Lower lobe of right lung (tissue), 2 donors: ENCODE results near the gene TNS2. TPM values are rescaled to one million over a fixed set of nuclear protein-coding genes. Genes with fewer than 3 reads are reported as not detected.
"Not testable (repeated sequence)": the region's sequence is repeated elsewhere in the genome, so short reads cannot be mapped to it uniquely, and the experiment has no call there.

ENCODE experiments used
- ATAC-seq, 2 donors: fragments of 200-7000 bp; cut with Tn5 transposase; one replicate each; pipeline ENCODE4 v1.9.1; 2020 to 2022; ENCODE audit warnings: mild to moderate bottlenecking in 2 of 2, moderate library complexity in 2 of 2
- DNase-seq: peaks from one replicate; pipeline ENCODE4 v3.0.0-alpha.2; 2020
- H3K27ac ChIP-seq: fragments of 200-600 bp; one replicate; pipeline ENCODE4 v1.8.0; 2022
- H3K27me3 ChIP-seq: fragments of 200-600 bp; one replicate; pipeline ENCODE4 v1.8.0; 2022; ENCODE audit warnings: low read depth
- H3K36me3 ChIP-seq: fragments of 200-600 bp; one replicate; pipeline ENCODE4 v1.8.0; 2022; ENCODE audit warnings: mild to moderate bottlenecking
- H3K4me1 ChIP-seq: fragments of 200-600 bp; one replicate; pipeline ENCODE4 v1.8.0; 2022
- H3K4me3 ChIP-seq: fragments of 200-600 bp; one replicate; pipeline ENCODE4 v1.8.0; 2022; ENCODE audit warnings: mild to moderate bottlenecking
- H3K9me3 ChIP-seq: fragments of 200-600 bp; one replicate; pipeline ENCODE4 v1.8.0; 2022
- intact Hi-C: fragments of 100-400 bp; cut with DNase I; formaldehyde crosslinking; loops from one replicate; pipeline ENCODE4 v1.11.0; 2022
- total RNA-seq: library from RNA; stranded (reverse); fragmentation: NEBNext Ultra II Directional; extraction: Animal tissue kit (Norgen Biotek cat#: 25700); gene quantifications from one replicate; pipeline ENCODE4 v1.2.1, GENCODE V29; 2021
- TF ChIP-seq, protein P1 (sequence below): fragments of 200-600 bp; IDR thresholded peaks from one replicate; pipeline ENCODE4 v1.8.0; 2022; ENCODE audit warnings: antibody characterized with exemption, mild to moderate bottlenecking
- donor health status: DM: no; HTN: yes; CAD: no; lungs with severe emphysema.

Gene TNS2
- total RNA-seq, 1 donor from 2014 or later = 186 TPM

DNA sequence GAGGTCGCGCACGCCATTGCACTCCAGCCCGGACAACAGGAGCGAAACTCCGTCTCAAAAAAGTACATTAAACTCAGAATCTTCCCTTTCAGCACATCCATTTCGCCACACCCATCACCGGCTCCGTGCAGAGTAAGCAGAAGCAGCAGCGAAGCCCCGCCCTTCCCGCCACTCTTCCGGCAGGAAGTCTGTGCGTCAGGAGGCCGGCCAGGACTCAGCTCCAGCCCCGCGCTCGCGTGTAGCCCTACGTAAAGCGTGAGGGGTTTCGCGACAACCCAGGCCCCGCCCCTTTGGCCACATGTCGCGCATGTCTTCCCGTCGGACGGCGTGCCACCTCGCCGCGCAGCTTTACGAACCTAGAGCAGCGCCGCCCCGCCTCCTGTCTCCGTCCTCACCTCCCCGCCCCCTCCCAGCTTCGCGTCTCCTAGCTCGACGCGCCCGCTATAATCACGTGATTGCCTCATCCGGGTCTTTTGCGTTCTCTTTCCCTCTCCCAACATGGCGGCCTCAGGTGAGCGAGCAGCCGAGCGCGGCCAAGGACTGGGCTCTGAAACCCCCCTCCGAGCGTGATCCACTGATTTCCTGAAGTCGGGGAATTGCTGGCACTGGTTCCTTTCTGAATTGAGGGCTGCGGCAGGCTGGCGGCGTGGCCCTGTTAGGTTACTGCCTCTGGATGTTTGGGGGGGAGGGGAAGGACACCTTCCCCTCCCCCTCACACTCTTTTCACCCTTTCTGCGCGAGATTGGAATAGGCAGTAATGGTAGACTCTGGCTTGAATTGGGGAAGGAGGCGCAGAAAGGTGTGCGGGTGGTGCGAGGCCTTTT is 43.7 kb upstream of the TNS2 start, which contains the start of gene EIF4B:
EIF4B (plus strand) TSS at position 471 of the 824 bp plus-strand sequence; CDS start at position 499, 28 bp downstream.
- Histone ChIP-seq H3K4me3 (peak within 1 kb of the TSS; percentile 90), H3K9me3 (no peaks in the 10 kb centered on the region), H3K27me3 (no peaks in the 10 kb centered on the region), H3K27ac (peak within 1 kb of the TSS; percentile 86), H3K36me3 (peaks cover 27% of the 10 kb centered on the region), H3K4me1 (peaks cover 51% of the 10 kb centered on the region)
- DNase-seq = peak; percentile 100
- ATAC-seq = peak; percentile 97 to 99
- TF ChIP-seq, protein P1, sequence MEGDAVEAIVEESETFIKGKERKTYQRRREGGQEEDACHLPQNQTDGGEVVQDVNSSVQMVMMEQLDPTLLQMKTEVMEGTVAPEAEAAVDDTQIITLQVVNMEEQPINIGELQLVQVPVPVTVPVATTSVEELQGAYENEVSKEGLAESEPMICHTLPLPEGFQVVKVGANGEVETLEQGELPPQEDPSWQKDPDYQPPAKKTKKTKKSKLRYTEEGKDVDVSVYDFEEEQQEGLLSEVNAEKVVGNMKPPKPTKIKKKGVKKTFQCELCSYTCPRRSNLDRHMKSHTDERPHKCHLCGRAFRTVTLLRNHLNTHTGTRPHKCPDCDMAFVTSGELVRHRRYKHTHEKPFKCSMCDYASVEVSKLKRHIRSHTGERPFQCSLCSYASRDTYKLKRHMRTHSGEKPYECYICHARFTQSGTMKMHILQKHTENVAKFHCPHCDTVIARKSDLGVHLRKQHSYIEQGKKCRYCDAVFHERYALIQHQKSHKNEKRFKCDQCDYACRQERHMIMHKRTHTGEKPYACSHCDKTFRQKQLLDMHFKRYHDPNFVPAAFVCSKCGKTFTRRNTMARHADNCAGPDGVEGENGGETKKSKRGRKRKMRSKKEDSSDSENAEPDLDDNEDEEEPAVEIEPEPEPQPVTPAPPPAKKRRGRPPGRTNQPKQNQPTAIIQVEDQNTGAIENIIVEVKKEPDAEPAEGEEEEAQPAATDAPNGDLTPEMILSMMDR = no peak
- intact Hi-C loops = no loop called here

DNA sequence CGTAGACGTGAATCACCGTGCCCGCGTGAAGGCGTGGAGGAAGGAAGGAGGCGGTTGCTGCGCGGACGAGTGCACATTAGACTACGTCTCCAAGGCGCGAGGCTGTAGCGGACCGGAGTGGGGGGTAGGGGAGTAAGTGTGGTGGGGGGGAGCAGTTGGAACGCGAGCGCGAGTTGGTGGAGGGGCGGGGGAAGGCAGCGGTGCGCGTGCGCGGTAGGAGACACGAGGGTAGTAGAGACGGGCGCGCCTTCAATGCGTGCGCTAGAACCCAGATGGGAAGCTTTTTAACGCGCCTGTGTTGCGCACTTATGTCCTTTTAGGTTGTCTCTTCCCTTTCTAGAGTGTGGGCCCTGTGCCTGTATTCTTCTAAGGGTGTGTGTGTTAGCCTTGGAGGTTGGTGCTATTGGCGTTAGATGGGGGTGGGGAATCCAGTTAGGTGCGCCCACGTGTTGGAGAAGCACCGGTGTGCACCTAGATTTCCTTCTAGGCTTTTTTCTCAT is 43.0 kb upstream of the TNS2 start:
- intact Hi-C loops = no loop called here
- TF ChIP-seq, protein P1 = no peak
- Histone ChIP-seq H3K27me3 (no peaks in the 10 kb centered on the region), H3K36me3 (peaks cover 28% of the 10 kb centered on the region), H3K4me1 (peaks cover 54% of the 10 kb centered on the region), H3K9me3 (no peaks in the 10 kb centered on the region), H3K27ac (peak overlapping the region; percentile 86), H3K4me3 (peak overlapping the region; percentile 90)
- DNase-seq (peak; percentile 83), ATAC-seq (peak; percentile 66 to 76)

DNA sequence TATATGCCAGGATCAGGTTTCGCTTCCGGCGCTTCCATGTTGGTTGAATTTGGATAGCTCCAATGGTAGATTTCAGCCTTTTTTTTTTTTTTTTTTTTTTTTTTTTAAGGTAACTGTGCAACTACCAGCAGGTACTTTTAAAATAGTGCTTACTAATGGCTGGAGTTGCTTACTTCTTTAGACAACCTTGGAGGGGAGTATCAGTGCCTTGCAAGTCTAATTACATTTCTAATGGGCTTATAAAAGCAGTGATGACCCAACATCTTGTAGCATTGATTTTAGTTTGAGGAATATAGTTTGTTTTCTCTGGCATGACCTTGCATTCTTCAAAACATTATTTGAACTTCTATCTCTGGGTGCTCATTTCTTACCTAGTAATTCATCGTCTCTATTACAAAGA is 42.5 kb upstream of the TNS2 start:
- Histone ChIP-seq H3K9me3 (no peaks in the 10 kb centered on the region), H3K4me3 (peak overlapping the region; percentile 90), H3K36me3 (peaks cover 28% of the 10 kb centered on the region), H3K27ac (peak overlapping the region; percentile 86), H3K4me1 (peaks cover 54% of the 10 kb centered on the region), H3K27me3 (no peaks in the 10 kb centered on the region)
- ATAC-seq (no peak), DNase-seq (no peak)
- intact Hi-C loops = no loop called here
- TF ChIP-seq, protein P1 = no peak

DNA sequence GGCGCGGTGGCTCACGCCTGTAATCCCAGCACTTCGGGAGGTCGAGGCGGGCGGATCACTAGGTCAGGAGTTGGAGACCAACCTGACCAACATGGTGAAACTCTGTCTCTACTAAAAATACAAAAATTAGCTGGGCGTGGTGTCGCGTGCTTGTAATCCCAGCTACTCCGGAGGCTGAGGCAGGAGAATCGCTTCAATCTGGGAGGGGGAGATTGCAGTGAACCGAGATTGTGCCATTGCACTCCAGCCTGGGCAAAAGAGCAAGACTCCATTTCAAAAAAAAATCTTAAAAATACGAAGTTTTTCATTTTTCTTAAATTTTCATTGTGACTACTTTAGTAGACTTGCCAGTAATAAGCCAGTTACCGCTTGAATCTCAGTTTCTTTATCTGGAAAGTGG is 41.1 kb upstream of the TNS2 start:
- H3K9me3 ChIP-seq, H3K27me3 ChIP-seq, ATAC-seq, DNase-seq, intact Hi-C loops, H3K27ac ChIP-seq: not testable (repeated sequence)
- peaks cover 54% of the 10 kb centered on the region for H3K4me1 ChIP-seq
- peak overlapping the region; percentile 90 for H3K4me3 ChIP-seq
- H3K36me3 ChIP-seq = peaks cover 33% of the 10 kb centered on the region

DNA sequence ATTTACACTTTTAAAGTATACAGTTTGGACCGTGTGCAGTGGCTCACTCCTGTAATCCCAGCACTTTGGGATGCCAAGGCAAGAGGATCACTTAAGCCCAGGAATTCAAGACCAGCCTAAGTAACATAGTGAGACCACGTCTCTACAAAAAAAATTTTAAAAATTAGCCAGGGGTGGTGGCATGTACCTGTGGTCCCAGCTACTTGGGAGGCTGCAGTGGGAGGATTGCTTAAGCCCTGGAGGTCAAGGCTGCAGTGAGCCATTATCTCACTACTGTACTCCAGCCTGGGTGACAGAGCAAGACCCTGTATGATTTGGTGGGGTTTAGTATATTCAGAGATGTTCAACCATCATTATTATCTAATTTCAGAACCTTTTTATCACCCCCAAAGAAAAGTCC is 38.9 kb upstream of the TNS2 start:
- no peaks in the 10 kb centered on the region for H3K9me3 ChIP-seq
- ATAC-seq = no peak
- no peak overlapping the region for H3K4me3 ChIP-seq
- intact Hi-C loops = no loop called here
- no peak overlapping the region for H3K27ac ChIP-seq
- no peaks in the 10 kb centered on the region for H3K27me3 ChIP-seq
- peaks cover 47% of the 10 kb centered on the region for H3K4me1 ChIP-seq
- peaks cover 33% of the 10 kb centered on the region for H3K36me3 ChIP-seq
- TF ChIP-seq, protein P1 = no peak
- DNase-seq = no peak

DNA sequence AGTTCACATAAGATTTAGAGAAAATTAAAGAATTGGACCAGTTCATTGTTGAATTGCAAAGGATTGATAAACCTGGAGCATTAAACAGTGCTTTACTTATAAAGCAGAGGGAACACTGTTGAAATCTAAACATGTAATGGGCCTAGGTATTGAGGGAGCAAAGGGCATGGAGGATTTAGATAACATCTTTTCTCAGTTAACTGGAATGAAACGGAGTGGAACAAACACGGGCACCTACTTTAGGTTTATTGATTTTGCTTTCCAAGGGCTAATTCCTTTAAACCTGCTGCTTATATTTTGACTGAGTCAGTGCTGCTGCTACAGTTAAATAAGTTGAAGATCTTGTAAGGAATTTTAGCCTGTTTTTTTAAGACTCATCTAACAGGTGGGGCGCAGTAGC is 38.0 kb upstream of the TNS2 start:
- Histone ChIP-seq H3K4me1 (peaks cover 46% of the 10 kb centered on the region), H3K9me3 (no peaks in the 10 kb centered on the region), H3K4me3 (no peak overlapping the region), H3K27me3 (no peaks in the 10 kb centered on the region), H3K27ac (no peak overlapping the region), H3K36me3 (peaks cover 42% of the 10 kb centered on the region)
- intact Hi-C loops = no loop called here
- DNase-seq (no peak), ATAC-seq (no peak)
- TF ChIP-seq, protein P1 = no peak
